Left hindlimb (tissue), 1 donor: ENCODE data around the gene ZNF407.

Experiments
- DNase-seq: peaks from one replicate; pipeline ENCODE4 v3.0.0-alpha.2; 2018

The ZNF407 gene

GRCh38 chr18:74897971-74898657 lies 300.4 kb downstream of the ZNF407 start:
- DNase-seq, result no peak

GRCh38 chr18:74898965-74899364 lies 301.3 kb downstream of the ZNF407 start:
- DNase-seq, result no peak

GRCh38 chr18:74899554-74899953 lies 301.9 kb downstream of the ZNF407 start:
- DNase-seq, result no peak

GRCh38 chr18:74901362-74902146 lies 303.9 kb downstream of the ZNF407 start:
- no peak for DNase-seq

GRCh38 chr18:74902147-74902455 lies 304.4 kb downstream of the ZNF407 start:
- DNase-seq, result no peak

- peak; percentile 60 for DNase-seq
These were observed 307.6 kb downstream of the ZNF407 start for GRCh38 chr18:74905247-74905646.

GRCh38 chr18:74906184-74906583 lies 308.5 kb downstream of the ZNF407 start:
- DNase-seq, result no peak

- DNase-seq, result no peak
These were observed 316.5 kb downstream of the ZNF407 start for GRCh38 chr18:74914052-74914591.

- no peak for DNase-seq
These were observed 317.0 kb downstream of the ZNF407 start for GRCh38 chr18:74914648-74915047.

GRCh38 chr18:74916773-74917393 lies 319.2 kb downstream of the ZNF407 start:
- DNase-seq, result no peak

GRCh38 chr18:74918276-74918790 lies 320.7 kb downstream of the ZNF407 start:
- no peak for DNase-seq

GRCh38 chr18:74921057-74921820 lies 323.6 kb downstream of the ZNF407 start:
- no peak for DNase-seq

GRCh38 chr18:74926051-74926450 lies 328.4 kb downstream of the ZNF407 start:
- no peak for DNase-seq

- DNase-seq, result no peak
These were observed 330.7 kb downstream of the ZNF407 start for GRCh38 chr18:74928194-74928968.

GRCh38 chr18:74929110-74929509 lies 331.4 kb downstream of the ZNF407 start:
- DNase-seq, result no peak

GRCh38 chr18:74930616-74931015 lies 332.9 kb downstream of the ZNF407 start:
- no peak for DNase-seq

GRCh38 chr18:74933930-74934329 lies 336.3 kb downstream of the ZNF407 start:
- no peak for DNase-seq

GRCh38 chr18:74935434-74935833 lies 337.8 kb downstream of the ZNF407 start:
- DNase-seq, result no peak

GRCh38 chr18:74936343-74936742 lies 338.7 kb downstream of the ZNF407 start:
- DNase-seq, result no peak

- DNase-seq, result no peak
These were observed 339.6 kb downstream of the ZNF407 start for GRCh38 chr18:74937291-74937690.

- DNase-seq, result no peak
These were observed 343.2 kb downstream of the ZNF407 start for GRCh38 chr18:74940856-74941255.

GRCh38 chr18:74942319-74942910 lies 344.7 kb downstream of the ZNF407 start:
- DNase-seq, result no peak
